ENCODE data around the gene NXN.

GRCh38 chr17:979212-979538 is 401 bp downstream of the NXN start:
- no peak for TF ChIP-seq CTCF (IDR thresholded peaks at IDR 0.05)
- TF ChIP-seq POLR2A (IDR thresholded peaks at IDR 0.05) = no peak
- TF ChIP-seq EP300 (IDR thresholded peaks at IDR 0.05) = no peak

All from ovary (tissue), 3 donors.